Stimulated activated CD4-positive, alpha-beta T cell treated with anti-CD3 and anti-CD28 coated beads, Interleukin-1b, Interleukin-23, amount 100 ng/mL, for 4 hours (primary cell): Measurements from ENCODE around the gene ZFR2.
"Not testable (repeated sequence)": the region's sequence is repeated elsewhere in the genome, so short reads cannot be mapped to it uniquely, and the experiment has no call there.

ENCODE experiments used
- DNase-seq, 2 donors: peaks; one replicate each; pipeline ENCODE4 v3.0.0-alpha.2; 2020; ENCODE audit warnings: low read depth in 2 of 2

ZFR2 gene

DNA sequence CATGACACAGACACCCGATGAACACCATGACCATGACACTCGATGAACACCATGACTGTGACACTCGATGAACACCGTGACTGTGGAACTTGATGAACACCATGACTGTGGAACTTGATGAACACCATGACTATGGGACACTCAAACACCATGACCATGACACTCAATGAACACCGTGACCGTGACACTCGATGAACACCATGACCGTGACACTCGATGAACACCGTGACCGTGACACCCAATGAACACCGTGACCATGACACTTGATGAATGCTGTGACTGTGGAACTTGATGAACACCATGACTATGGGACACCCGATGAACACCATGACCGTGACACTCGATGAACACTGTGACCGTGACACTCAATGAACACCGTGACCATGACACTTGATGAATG is 31.5 kb downstream of the ZFR2 start:
- DNase-seq: no peak

DNA sequence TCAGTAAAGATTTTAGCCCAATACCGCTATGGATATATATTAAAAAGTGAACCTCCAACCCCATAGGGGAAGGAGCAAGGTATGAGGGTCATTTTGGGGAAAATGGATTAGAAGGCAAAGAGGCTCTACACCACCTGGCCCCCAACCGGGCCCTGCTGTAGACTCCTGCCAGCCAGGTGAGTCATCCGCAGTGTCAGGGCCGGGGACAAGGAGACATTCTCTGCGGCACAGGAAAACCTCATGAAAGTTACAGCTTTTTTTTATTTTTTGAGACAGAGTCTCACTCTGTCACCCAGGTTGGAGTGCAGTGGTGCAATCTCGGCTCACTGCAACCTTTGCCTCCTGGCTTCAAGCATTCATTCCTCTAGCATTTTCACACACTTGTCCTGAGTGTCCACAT is 32.0 kb downstream of the ZFR2 start:
- DNase-seq: no peak

DNA sequence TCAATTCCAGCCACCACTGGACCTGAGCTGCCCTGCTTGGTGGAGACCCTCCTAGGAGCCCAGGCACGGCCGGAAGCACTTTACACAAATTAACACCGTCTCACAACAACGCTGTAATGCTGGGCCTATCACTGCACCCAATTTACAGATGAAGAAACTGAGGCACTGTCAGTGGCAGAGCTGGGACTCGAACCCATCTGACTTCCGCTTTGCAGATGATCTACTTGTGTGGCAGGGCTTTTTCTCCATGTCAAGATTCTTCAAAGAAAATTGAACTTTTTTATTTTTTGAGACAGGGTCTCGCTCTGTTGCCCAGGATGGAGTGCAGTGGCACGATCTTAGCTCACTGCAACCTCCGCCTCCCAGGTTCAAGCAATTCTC is 33.8 kb downstream of the ZFR2 start:
- no peak for DNase-seq

DNA sequence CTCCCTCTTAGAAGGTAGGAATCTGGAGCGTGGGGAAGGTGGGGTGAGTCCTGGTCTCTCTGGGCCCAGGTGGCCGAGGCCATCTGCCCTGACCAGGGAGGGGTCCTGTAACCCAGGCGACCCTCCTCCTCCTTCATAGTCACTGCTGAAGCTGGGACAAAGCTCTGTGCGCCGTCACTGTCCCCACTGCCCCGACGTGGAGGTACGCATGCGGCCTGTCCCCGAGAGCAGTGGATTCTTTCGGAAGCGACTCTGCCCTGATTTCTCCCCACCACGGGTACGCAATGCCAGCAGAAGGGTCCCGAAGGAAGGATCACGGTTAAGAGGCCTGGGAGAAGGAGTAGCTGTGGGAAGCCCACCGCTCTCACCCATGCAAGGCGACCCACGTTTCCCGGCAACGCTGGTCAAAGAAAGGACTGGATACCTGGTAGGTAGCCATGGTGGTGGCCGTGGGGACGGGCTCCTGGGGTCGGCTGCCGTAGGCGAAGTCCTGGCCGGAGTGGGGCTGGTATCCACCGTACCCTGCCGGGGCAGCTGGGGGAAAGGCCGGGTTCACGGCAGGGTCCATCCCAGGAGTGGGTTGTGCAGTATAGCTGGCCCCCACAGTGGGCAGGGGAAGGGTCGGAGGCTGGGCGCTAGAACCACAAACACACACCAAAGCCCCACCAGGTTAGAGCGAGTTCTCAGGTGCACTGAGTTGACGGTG is 34.3 kb downstream of the ZFR2 start:
- DNase-seq: no peak

DNA sequence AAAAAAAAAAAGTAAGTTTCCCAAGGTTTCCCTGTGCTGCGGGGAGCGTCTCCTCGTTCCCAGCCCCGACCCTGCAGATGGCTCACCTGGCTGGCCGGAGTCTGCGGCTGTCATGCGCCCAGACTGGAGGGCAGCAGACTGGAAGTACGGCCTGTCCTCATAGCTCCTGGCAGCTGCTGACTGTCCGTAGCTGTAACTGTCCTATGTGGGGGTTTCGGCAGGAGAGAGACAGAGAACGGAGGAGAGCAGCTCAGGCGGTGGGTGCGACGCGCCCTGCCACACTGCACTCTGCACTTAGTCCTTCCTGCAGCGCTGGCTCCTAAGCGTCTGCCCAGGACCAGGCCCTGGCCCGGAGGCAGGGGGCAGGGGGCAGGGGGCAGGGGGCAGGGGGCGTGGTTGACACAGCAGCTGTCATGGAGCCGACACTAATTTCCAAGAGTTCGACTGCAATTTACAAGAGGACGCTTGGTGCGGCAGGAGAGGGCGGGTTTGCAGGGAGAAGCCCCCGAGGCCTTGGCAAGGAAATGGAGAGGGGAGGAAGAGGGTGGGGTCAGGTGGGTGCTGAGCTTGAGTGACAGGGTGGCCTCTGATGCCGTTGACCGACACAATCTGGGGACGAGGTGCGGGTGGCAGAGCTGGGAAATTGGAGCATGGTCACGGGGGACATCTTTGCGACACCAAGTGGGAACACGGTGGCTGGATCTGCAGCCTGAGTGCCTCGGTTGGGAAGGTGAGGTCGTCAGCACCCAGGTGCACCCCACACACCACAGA is 35.1 kb downstream of the ZFR2 start:
- no peak for DNase-seq

DNA sequence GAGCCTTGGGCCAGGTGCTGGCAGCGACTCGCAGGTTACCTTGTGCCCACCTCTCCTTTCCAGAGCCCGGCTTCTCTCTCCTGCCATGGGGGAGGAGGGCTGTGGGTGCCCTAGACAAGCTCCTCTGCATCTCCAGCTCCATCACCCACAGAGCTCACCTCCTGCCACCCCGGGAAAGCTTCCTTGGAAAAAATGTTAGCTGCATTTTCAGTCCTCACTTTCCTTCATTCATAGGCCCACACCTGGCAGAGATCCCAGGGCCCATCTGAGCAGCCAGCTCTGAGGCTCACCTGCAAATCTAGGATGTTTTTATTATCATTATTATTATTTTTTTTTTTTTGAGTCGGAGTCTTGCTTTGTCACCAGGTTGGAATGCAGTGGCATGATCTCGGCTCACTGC is 36.8 kb downstream of the ZFR2 start:
- no peak for DNase-seq

DNA sequence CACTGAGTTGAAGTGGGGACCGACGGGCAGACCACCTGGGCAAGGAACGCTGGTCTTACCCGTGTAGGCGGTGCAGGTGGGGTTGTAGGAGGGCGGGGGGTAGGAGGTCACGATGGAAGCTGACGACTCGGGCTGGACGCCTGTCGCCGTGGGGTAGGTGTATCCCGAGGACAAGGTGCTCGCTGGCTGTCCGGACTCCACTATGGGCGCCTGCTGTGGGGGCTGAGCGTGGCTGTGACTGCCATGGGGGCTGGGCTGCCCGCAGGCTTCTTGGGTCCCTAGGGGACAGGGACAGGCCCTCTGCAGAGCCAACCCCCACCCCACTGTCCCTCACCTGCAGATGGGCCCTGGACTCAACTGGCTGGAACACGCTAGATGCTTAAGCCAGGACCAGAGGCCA is 37.2 kb downstream of the ZFR2 start:
- no peak for DNase-seq

DNA sequence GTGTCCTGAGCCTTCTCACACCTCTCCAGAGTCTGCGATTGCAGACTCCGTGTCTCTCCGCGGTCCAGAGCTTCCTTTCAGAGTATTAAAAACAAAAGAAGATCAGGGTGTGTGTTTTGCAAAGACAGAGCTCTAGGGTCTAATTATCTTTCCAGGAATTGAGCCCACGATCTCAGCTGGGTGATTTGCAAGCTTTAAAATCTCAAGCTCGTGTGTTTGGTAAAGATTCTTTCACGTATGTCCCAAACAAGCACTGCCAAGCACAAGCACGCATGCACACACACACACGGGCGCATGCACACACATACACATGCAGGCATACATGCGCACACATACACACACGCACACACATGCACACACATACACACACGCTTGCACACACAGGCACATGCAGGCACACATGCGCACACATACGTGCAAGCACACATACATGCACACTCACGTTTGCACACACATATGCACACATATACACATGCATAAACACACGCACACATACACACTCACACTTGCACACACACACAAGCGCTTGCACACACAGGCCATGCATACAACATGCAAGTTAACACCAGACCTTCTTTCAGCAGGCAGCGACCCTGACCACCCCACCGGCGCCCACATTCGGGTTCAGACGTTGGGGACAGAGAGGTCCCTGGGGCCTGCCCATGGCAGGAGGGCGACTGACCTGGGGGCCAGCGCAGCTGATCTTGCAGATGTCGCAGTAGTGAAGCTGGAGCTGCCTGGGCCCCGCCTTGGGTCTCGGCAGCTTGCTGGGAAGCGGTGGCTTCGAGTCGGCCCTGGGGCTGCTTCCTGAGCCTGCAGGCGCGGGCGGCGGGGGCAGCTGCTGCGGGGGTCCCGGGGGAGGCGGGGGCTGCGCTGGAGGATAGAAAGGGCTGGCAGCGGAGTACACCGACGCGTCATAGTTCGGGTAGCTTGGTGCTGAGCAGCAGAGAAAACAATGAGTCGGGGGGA is 37.9 kb downstream of the ZFR2 start:
- no peak for DNase-seq

DNA sequence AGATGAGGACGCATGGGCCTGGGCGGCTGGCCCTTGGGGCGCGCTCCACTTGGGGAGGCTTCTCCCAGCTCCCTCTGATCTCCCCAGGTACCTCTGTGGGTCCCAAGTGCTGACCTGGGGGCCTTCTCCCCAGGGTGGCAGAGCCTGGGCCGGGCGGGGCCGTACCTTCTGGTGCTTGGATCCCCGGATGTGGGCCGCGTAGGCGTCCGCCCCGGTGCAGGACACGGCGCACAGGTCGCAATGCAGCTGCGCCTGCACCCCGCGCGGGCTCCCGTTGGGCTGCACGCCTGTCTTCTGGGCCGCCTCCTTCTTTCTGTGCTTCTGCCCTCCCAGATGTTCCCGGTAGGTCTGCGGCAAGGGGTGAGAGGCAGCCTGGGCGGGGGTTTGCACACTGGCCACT is 41.5 kb downstream of the ZFR2 start:
- DNase-seq: no peak

DNA sequence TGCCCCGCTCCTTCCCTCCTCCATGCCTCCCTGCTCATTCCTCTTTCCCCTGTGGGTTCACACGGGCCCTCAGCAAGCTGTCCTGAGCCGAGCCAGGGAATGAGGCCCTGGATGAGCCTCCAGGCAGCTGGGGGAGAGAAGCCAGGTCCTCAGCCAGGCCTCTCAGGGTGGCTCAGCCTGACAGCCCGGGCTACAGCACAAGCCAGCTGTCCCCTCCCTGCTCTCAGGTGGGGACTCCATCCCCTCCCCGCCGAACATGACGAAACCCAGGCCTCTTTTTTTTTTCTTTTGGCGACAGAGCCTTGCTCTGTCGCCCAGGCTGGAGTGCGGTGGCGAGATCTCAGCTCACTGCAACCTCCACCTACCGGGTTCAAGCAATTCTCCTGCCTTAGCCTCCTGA is 42.7 kb downstream of the ZFR2 start:
- no peak for DNase-seq

DNA sequence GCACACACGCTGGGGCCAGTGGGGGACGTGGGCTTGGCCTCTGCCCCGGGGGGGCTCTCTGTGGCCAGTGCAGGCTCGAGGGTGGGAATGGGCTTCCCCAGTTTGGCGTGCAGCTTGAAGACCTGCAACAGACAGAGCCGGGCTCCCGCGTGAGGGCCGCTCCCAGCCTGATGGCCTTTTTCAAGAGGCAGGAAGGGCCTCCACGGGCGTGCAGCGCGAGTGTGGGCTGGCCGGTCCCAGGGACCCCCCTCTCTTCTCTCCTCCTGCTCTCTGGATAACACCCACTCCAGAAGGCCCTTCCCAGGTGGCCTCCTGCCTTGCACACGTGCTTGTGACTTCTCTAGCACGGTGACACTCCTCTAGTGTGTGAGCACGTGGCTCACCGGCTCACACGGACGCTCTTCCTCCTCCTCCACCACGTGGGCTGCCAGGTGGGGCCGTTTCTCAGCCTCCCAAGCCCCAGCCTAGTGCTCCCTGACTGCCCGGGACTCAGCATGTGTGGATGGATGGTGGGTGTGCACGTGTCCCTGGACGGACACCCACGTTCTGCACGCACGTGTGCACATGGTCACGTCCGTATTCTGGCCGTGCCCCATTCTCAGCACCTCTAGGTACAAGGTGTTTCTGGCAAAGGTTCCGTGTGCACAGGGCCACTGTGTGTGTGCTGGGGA is 43.4 kb downstream of the ZFR2 start:
- DNase-seq: no peak

DNA sequence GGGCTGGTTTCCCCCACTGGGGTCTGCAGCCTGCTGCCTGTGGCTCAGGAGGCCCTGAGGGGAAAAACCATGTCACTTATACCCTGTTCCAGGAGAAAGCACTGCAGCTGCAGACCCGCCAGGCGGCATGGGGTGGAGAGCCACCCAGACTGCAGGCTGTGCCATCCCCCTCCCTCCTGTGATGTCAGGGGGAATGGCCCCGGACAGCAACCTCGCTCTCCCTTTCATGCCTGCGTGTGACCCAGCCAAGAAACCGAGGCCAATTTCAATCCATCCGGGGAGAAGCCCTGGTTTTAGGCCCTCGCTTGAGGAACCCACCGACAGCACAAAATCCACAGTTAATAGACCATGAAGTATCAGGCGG is 45.5 kb downstream of the ZFR2 start:
- no peak for DNase-seq

DNA sequence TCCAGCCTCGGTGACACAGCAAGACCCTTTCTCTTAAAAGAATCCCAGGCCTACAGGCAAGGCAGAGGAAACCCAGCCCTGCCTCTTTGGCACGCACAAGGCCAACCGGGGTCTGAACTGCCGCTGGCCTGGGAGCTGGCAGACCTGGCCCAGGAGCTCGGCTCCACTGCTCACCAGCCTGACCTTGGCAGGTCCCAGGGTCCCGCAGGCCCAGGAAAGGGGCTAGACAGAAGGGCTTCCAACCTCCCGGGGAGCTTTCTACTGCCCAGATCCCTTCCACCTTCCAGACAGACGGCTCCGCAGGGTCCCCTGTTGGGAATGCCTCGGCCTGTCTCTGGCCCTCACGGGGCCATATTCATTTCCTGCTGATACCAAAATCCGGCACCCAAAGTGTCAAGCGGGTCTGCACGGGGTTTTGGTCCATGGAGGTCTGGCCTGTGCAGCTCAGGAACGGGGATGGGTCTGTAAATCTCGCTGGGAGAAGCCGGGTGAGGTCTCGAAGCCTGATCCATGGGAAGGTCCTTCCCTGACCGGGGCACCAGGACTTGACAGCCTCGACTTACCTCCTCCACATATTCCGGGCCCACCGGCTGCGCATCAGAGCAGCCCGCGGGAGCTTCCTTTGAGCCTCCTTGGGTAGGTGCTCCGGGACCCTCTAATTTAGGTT is 46.0 kb downstream of the ZFR2 start:
- no peak for DNase-seq

DNA sequence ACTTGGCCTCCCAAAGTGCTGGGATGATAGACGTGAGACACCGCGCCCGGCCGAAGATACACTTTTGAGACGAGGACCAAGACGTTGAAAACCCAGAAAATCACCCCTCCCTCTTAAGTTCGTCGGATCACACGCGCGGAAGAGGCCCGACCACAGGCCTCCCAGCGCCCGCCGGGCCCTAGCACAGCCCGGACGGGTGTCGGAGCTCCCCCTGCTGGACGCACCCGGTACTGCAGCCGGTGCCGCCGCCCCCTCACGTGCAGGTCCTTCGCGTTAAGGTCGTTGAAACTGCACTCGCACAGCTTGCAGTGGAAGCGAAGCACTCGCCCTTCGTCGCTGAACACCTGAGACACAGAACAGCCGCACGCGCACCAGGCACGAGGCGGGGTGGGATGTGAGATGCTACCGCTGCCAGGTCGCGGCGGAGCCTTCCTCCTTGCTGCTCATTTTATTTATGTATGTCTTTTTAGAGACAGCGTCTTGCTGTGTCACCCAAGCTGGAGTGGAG is 46.9 kb downstream of the ZFR2 start:
- DNase-seq: peak; percentile 88 to 96

DNA sequence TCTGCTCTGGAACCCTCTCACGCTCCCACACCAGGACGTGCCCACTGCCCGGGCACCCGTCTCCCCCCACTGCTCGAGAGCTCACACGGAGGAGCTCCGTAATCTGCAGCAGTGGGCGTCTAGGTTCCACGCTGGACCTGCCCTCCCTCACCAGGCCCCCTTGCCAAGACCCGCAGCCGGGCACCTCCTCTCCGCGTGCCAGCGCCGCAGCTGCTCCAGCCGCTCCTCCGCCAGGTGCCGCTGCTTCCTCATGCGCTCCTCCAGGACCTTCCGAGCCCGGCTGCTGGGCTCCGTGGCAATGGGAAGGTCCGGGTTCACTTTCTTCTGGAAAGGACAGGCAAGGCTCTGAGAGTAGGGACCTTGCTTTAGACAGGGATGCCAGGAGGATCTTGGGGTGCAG is 47.7 kb downstream of the ZFR2 start:
- DNase-seq: no peak

DNA sequence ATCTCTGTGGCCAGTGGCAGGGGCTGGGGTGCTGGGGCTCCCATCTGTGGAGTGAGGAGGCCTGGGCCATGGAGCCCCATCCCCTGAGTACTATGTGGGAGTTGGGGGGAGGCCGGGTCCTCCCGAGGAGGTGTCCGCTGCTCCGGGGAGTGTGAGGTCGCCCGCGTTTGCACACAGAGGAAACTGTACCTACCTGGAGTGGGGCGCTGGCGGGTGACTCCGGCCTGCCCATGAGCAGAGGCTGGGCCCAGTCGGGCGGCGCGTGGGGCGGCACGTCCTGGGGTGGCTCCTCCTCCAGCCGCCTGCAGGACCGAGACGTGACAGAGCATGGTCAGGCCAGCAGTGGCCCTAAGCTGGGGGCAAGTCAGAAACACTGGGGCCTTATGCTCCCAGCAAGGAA is 48.8 kb downstream of the ZFR2 start:
- DNase-seq: no peak

DNA sequence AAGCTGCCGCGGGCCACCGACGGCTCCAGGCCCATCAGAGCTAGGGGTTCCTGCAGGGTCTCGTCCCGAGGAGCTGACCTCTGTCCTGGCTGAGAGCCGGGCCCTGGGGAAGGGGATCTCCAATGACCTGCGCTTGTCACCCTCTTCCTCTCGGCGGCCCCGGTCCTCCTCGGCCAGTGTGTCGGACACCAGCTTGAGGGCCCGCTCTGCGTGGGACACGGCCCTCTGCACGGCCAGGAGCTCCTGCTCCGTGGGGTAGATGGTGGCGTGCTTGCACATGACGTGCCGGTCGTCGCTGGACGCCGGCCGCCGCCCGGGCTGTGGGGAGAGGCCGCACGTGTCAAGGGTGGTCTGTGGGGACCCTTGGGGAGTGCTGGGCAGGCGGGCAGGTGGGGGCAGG is 49.9 kb downstream of the ZFR2 start:
- DNase-seq: no peak

DNA sequence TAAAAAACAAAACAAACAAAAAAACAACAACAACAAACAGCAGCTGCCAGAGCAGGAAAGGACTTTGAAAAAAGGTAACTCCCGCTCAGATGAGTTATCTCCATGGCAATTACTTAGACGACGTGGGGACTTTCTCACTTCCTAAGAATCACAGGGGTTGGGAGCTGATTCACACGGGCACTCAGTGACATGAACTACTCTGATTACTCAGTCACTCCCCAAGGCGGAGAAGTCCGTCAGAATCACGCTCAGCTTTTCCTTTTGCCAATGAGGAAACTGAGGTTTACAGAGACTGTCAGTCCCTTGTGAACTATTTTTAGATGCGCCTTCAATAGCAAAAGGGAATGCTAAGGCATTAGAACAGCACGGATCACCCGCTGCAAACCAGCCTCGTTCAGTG is 50.4 kb downstream of the ZFR2 start:
- DNase-seq: peak in 1 of 2 donors; percentile 46

DNA sequence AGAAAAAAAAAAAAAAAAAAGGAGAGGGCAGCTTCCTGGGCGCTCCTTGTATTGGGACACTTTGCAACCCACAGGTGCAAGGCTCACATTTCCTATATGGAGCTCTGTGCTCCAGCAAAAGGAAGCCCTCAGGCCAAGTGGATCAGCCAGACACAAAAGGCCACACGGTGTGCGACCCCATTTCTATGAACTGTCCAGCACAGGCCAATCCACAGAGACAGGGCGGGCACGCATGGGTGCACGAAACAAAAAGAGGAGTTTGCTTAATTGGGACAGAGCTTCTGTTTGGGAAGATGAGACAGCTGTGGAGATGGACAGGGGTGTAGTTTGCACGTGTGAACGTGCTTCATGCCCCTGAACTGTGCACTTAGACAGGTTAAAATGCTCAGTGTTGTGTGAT is 51.1 kb downstream of the ZFR2 start:
- no peak for DNase-seq

DNA sequence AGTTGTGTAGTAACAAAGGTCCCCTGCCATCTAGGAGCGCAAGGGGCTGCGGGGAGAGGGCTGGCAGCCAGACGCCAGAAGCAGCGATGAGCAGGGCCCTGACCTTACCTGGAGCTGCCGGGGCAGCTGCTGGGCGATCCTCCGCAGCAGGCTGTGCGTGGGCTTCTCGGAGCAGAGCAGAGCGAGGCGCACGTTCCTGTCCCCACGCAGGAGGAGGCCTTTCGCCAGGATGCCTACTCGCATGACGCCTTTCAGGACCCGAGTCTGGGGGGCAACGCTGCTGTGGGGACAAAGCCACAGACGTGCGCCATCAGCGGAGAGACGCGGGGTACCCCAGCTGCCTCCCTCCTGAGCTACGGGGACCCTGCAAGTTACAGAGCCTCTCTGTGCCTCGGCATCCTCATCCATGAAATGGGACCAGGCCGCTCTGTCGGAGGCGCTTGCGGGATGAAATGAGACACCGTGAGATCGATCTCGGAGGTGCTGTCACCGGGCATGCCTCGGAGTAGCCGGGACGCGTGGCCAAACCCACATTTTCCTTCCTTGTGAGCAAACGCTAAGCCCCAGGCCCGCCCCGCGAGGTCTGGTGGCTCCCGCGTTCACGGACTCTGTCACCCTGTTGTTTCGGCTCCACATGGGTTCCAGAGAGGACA is 52.1 kb downstream of the ZFR2 start:
- DNase-seq: no peak

DNA sequence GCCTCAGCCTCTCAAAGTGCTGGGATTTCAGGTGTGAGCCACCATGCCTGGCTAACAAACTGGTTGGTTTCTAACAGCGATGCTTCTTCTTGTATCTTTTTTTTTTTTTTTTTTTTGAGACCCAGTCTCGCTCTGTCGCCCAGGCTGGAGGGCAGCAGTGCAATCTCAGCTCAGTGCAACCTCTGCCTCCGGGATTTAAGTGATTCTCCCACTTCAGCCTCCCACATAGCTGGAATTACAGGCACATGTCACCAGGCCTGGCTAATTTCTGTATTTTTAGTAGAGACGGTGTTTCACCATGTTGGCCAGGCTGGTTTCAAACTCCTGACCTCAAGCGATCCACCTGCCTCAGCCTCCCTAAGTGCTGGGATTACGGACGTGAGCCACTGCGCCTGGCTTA is 52.7 kb downstream of the ZFR2 start:
- not testable (repeated sequence) for DNase-seq
